ENCODE results near the gene PARD6B. TPM values are rescaled to one million over a fixed set of nuclear protein-coding genes. Genes with fewer than 3 reads are reported as not detected.
A peak's percentile ranks its signal among the peaks of the same experiment; 100 is the strongest.

PARD6B gene
- total and polyA plus RNA-seq, 2 of the 13 experiments (the other 11 are each of a cell fraction or from before 2014, with no cell fraction given), result 6.9 to 22.2 TPM

DNA sequence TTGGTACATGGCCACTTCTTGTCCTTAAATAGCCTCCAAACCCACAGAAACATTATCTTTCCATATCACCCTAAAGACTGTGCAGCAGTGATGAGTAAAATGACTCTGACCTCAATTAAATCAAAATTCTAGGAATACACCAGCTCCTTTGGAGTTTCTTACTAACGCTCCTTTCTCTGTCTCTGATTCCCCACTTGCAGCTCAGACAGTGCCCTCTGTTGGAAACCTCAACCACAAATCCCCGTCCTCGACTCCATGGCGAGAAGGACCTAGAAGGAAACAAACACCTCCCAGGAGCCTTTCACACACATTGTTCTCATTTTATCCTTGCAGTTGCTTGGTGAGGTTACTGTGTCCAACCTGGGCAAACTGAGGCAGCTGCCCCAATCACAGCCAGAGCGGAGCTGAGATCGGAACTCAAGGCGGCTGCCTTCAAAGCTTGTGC is 17.7 kb upstream of the PARD6B start:
- Histone ChIP-seq H4K20me1 (ENCODE audit: insufficient read depth, low read length) (no peaks in the 10 kb centered on the region), H3K9ac (ENCODE audit: insufficient read depth, low read depth, low read length) (no peak overlapping the region), H3K36me3 (replicated peaks in 1 of 2; ENCODE audit: control insufficient read depth in 1 of 2, insufficient read depth in 2 of 2, low read length in 2 of 2) (no peaks in the 10 kb centered on the region), H3K27ac (ENCODE audit: extremely low read length, insufficient read depth, low read length) (no peak overlapping the region), H3K4me1 (ENCODE audit: insufficient read depth, low read length) (peaks cover 44% of the 10 kb centered on the region), H3K27me3 (ENCODE audit: control insufficient read depth in 1 of 2, insufficient read depth in 2 of 2, low read length in 2 of 2) (0 out of 5 replicates have a peak, but pooled peaks cover 0 to 2% of the 10 kb centered on the region in 2 experiments), H3K9me3 (ENCODE audit: low read length) (no peaks in the 10 kb centered on the region), H2AFZ (ENCODE audit: low read length) (no peak overlapping the region), H3K4me2 (ENCODE audit: low read depth, low read length) (peak overlapping the region; percentile 25), H3K79me2 (ENCODE audit: insufficient read depth, low read length) (no peaks in the 10 kb centered on the region), H3K4me3 (replicated peaks in 1 of 3; ENCODE audit: insufficient read depth in 1 of 3, low read depth in 2 of 3, low read length in 3 of 3) (no peak overlapping the region)
- in situ Hi-C loops (cut with HindIII; ENCODE audit: extremely low pct_ligation_motif_present, low pct_unique_long_range_greater_than_20kb), result no loop called here
- no peak for DNase-seq (ENCODE audit: low spot score)
- WGBS (ENCODE audit: low lambda C conversion rate), result 43% methylated on average over 7 of the region's 7 CpGs
- CTCF ChIA-PET (ENCODE audit: low intra/inter-chr PET ratio, low total read pairs), result interaction anchor here (1.3 to 1.5 kb wide), 3 partner anchors 50 to 125 kb away, joined by 3 to 5 read pairs (median 4); no protein-coding TSS in a partner anchor
- ATAC-seq, result peak; percentile 70
- peak; percentile 88 for FAIRE-seq
- POLR2A ChIA-PET, result interaction anchor here (0.9 to 1.2 kb wide), 2 partner anchors 16 to 51 kb away, joined by 3 to 5 read pairs; no protein-coding TSS in a partner anchor
- intact Hi-C loops (cut with micrococcal nuclease; ENCODE audit: unreplicated experiment), result loop anchor here (1.0 to 2.0 kb wide), 2 partner anchors 43 to 50 kb away; no protein-coding TSS in a partner anchor
- BruUV-seq (replicated peaks), result no TSS peak
- 0 out of 2 replicates have a peak, but pooled peaks have one; percentile 67 for TF ChIP-seq ZNF333 (CRISPR knock-in tag; IDR thresholded peaks at IDR 0.05; ENCODE audit: borderline replicate concordance)
- no peak for TF ChIP-seq SNAPC2 (CRISPR knock-in tag; IDR thresholded peaks at IDR 0.05)
- TF ChIP-seq POGZ (CRISPR knock-in tag; IDR thresholded peaks at IDR 0.05), result no peak
- TF ChIP-seq RXRB (CRISPR knock-in tag; IDR thresholded peaks at IDR 0.05; ENCODE audit: borderline replicate concordance), result 0 out of 2 replicates have a peak, but pooled peaks have one; percentile 15
- TF ChIP-seq HIVEP1 (CRISPR knock-in tag; IDR thresholded peaks at IDR 0.05), result no peak
- peak; percentile 74 for TF ChIP-seq SMC3 (IDR thresholded peaks at IDR 0.05; ENCODE audit: low read length)
- no peak for TF ChIP-seq ZNF44 (CRISPR knock-in tag; IDR thresholded peaks at IDR 0.05)
- TF ChIP-seq ZNF75D (CRISPR knock-in tag; IDR thresholded peaks at IDR 0.05; ENCODE audit: borderline replicate concordance), result no peak
- no peak for TF ChIP-seq SRSF1 (optimal IDR thresholded peaks at IDR 0.05; ENCODE audit: low read depth, low read length)
- TF ChIP-seq MAZ (IDR thresholded peaks at IDR 0.05; ENCODE audit: borderline replicate concordance, low read depth, low read length), result no peak
- TF ChIP-seq MAZ (CRISPR knock-in tag; IDR thresholded peaks at IDR 0.05; ENCODE audit: low read depth), result no peak
- no peak for TF ChIP-seq ZNF530 (CRISPR knock-in tag; IDR thresholded peaks at IDR 0.05; ENCODE audit: low read depth)
- TF ChIP-seq SRY (CRISPR knock-in tag; IDR thresholded peaks at IDR 0.05), result no peak
- TF ChIP-seq SAP130 (CRISPR knock-in tag; IDR thresholded peaks at IDR 0.05; ENCODE audit: low read depth), result peak; percentile 27; the same call in 1 of the 2 replicates
- no peak for TF ChIP-seq YEATS4 (CRISPR knock-in tag; IDR thresholded peaks at IDR 0.05; ENCODE audit: borderline replicate concordance)
- TF ChIP-seq KAT8 (CRISPR knock-in tag; IDR thresholded peaks at IDR 0.05), result peak; percentile 23; the same call in 1 of the 2 replicates
- peak; percentile 39; the same call in 1 of the 2 replicates for TF ChIP-seq ERF (CRISPR knock-in tag; IDR thresholded peaks at IDR 0.05)
- no peak for TF ChIP-seq ISX (CRISPR knock-in tag; conservative IDR thresholded peaks at IDR 0.05)
- TF ChIP-seq TBL1XR1 (IDR thresholded peaks at IDR 0.05; ENCODE audit: borderline replicate concordance, low read length, partially characterized antibody), result no peak
- TF ChIP-seq, protein P1, sequence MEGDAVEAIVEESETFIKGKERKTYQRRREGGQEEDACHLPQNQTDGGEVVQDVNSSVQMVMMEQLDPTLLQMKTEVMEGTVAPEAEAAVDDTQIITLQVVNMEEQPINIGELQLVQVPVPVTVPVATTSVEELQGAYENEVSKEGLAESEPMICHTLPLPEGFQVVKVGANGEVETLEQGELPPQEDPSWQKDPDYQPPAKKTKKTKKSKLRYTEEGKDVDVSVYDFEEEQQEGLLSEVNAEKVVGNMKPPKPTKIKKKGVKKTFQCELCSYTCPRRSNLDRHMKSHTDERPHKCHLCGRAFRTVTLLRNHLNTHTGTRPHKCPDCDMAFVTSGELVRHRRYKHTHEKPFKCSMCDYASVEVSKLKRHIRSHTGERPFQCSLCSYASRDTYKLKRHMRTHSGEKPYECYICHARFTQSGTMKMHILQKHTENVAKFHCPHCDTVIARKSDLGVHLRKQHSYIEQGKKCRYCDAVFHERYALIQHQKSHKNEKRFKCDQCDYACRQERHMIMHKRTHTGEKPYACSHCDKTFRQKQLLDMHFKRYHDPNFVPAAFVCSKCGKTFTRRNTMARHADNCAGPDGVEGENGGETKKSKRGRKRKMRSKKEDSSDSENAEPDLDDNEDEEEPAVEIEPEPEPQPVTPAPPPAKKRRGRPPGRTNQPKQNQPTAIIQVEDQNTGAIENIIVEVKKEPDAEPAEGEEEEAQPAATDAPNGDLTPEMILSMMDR (CRISPR knock-in tag; IDR thresholded peaks at IDR 0.05), result peak; percentile 78
- TF ChIP-seq RAD21 (CRISPR knock-in tag; IDR thresholded peaks at IDR 0.05), result peak; percentile 68
- TF ChIP-seq, protein P2, sequence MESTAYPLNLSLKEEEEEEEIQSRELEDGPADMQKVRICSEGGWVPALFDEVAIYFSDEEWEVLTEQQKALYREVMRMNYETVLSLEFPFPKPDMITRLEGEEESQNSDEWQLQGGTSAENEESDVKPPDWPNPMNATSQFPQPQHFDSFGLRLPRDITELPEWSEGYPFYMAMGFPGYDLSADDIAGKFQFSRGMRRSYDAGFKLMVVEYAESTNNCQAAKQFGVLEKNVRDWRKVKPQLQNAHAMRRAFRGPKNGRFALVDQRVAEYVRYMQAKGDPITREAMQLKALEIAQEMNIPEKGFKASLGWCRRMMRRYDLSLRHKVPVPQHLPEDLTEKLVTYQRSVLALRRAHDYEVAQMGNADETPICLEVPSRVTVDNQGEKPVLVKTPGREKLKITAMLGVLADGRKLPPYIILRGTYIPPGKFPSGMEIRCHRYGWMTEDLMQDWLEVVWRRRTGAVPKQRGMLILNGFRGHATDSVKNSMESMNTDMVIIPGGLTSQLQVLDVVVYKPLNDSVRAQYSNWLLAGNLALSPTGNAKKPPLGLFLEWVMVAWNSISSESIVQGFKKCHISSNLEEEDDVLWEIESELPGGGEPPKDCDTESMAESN (CRISPR knock-in tag; conservative IDR thresholded peaks at IDR 0.05), result 0 out of 2 replicates have a peak, but pooled peaks have one; percentile 36
- TF ChIP-seq SIN3A (IDR thresholded peaks at IDR 0.05; ENCODE audit: borderline replicate concordance, low read depth, low read length), result no peak

Data from HepG2 (cell line).